ENCODE results near the gene GPATCH2L. TPM values are rescaled to one million over a fixed set of nuclear protein-coding genes. Genes with fewer than 3 reads are reported as not detected.

Gene GPATCH2L
- total RNA-seq, 3 donors from 2014 or later, result 45.6 to 74.6 (median 61.6) TPM

DNA sequence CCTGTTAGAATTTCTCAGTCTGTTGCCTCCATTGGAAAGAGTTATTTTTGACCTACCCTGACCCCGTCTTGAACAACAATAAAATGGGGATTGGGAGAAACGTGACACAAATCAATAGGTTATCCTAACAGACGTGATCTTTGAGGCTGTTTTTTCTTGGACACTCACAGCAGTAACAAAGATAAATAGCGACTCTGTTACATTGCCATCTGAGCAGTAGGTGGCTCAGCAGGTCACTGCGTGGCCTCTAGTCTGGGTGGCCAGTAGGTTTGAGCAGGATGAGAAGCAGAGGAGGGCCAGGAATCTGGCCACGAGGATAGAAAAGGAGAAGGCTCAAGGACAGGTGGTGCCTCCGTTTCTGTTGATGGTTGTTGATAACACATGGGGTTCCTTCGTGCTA lies 101.4 kb downstream of the GPATCH2L start:
- Histone ChIP-seq H3K9me3 (no peaks in the 10 kb centered on the region), H3K27ac (no peak overlapping the region), H3K4me1 (no peaks in the 10 kb centered on the region), H3K27me3 (no peaks in the 10 kb centered on the region), H3K36me3 (no peaks in the 10 kb centered on the region), H3K4me3 (no peak overlapping the region)
- TF ChIP-seq POLR2AphosphoS5 (IDR thresholded peaks at IDR 0.05) (no peak), POLR2A (IDR thresholded peaks at IDR 0.05) (no peak)
- TF ChIP-seq, protein P1, sequence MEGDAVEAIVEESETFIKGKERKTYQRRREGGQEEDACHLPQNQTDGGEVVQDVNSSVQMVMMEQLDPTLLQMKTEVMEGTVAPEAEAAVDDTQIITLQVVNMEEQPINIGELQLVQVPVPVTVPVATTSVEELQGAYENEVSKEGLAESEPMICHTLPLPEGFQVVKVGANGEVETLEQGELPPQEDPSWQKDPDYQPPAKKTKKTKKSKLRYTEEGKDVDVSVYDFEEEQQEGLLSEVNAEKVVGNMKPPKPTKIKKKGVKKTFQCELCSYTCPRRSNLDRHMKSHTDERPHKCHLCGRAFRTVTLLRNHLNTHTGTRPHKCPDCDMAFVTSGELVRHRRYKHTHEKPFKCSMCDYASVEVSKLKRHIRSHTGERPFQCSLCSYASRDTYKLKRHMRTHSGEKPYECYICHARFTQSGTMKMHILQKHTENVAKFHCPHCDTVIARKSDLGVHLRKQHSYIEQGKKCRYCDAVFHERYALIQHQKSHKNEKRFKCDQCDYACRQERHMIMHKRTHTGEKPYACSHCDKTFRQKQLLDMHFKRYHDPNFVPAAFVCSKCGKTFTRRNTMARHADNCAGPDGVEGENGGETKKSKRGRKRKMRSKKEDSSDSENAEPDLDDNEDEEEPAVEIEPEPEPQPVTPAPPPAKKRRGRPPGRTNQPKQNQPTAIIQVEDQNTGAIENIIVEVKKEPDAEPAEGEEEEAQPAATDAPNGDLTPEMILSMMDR (IDR thresholded peaks at IDR 0.05), result no peak
- intact Hi-C loops (cut with DNase I; ENCODE audit: low total_unique reads), result no loop called here
- no peak for DNase-seq (ENCODE audit: low spot score in 2 of 2)

DNA sequence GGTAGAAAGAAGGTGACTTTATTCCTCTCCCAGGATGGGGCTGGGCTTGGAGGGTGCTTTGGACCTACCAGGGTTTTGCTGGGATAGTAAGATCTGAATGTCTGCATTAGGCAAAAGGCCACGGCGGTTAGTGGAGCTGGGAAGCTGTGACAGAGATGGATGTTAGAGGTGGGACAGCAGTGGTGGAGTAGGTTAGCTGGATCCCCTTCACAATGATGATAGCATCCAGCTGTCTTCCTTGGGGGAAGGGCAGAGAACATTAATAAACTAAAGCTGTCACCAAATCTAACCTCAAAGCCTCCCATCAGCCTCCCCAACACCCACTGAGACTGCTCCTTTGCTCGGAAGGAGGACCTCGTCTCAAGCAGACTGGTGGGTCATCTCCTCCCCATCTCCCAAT lies 104.8 kb downstream of the GPATCH2L start:
- Histone ChIP-seq H3K27ac (no peak overlapping the region), H3K36me3 (no peaks in the 10 kb centered on the region), H3K4me1 (no peaks in the 10 kb centered on the region), H3K9me3 (no peaks in the 10 kb centered on the region), H3K4me3 (no peak overlapping the region), H3K27me3 (no peaks in the 10 kb centered on the region)
- intact Hi-C loops (cut with DNase I; ENCODE audit: low total_unique reads), result no loop called here
- no peak for TF ChIP-seq POLR2A (IDR thresholded peaks at IDR 0.05)
- TF ChIP-seq, protein P1 (IDR thresholded peaks at IDR 0.05), result no peak
- TF ChIP-seq POLR2AphosphoS5 (IDR thresholded peaks at IDR 0.05), result no peak
- DNase-seq (ENCODE audit: low spot score in 2 of 2), result no peak

DNA sequence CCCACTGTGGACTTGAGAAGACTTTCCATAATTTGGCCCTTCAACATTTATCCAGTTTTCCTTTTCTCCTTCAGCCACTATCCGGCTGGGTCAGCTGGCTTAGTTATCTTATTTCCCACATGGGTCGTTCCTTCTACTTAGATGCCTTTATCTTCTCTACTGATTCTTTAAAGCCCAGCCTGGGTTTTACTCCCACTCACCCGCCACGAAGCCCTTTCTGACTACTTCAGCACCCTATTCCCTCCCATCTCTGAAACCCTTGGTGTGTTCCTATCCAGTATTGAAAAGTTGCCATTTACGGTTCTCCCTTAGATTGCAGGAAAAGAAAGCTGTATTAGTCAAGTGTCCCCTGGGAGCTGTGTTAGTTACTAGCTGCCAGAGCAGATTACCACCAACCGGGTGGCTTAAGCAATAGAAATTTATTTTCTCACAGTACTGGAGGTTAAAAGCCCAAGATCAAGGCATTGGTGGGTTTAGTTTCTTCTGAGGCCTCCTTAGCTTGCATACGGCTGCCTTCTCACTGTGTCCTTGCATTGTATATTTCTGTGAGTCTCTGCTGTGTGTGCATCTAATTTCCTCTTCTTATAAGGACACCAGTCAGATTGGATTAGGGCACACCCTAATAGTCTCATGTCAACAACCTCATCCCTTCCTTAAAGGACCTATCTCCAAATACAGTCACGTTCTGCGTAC lies 105.5 kb downstream of the GPATCH2L start:
- Histone ChIP-seq H3K27me3 (no peaks in the 10 kb centered on the region), H3K9me3 (no peaks in the 10 kb centered on the region), H3K36me3 (no peaks in the 10 kb centered on the region), H3K4me3 (no peak overlapping the region), H3K27ac (no peak overlapping the region), H3K4me1 (no peaks in the 10 kb centered on the region)
- TF ChIP-seq POLR2A (IDR thresholded peaks at IDR 0.05) (no peak), POLR2AphosphoS5 (IDR thresholded peaks at IDR 0.05) (no peak)
- TF ChIP-seq, protein P1 (IDR thresholded peaks at IDR 0.05), result no peak
- DNase-seq (ENCODE audit: low spot score in 2 of 2), result no peak
- intact Hi-C loops (cut with DNase I; ENCODE audit: low total_unique reads), result no loop called here

DNA sequence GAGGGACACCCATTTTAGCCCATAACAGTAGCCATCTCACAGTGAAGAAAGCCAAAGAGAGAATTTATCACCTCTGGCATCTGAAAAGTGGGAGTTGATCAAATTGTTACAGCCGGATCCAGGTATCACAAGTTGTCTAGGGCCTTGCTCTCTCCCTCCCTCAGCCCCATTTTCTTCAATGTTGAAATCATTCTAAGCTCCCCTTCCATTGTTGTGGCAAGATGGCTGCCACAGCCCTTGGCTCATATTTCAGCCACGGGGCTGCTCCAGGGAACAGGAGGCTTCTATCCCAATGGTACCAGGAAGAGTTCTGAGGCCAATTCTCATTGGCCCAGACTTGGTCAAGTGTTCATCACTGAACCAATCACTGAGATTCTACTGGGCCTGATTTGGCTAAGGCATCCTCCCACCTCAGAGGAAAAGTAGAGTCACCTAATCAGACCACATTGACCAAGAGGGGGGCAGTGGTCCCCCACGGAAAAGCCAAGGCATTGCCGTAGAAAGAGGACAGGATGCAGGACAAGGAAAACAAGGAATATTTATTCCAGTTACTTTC lies 106.2 kb downstream of the GPATCH2L start:
- no peaks in the 10 kb centered on the region for H3K4me1 ChIP-seq
- TF ChIP-seq POLR2A (IDR thresholded peaks at IDR 0.05), result no peak
- TF ChIP-seq, protein P1 (IDR thresholded peaks at IDR 0.05), result no peak
- TF ChIP-seq POLR2AphosphoS5 (IDR thresholded peaks at IDR 0.05), result no peak
- intact Hi-C loops (cut with DNase I; ENCODE audit: low total_unique reads), result no loop called here
- no peaks in the 10 kb centered on the region for H3K27me3 ChIP-seq
- no peak for DNase-seq (ENCODE audit: low spot score in 2 of 2)
- no peaks in the 10 kb centered on the region for H3K9me3 ChIP-seq
- H3K4me3 ChIP-seq, result no peak overlapping the region
- no peak overlapping the region for H3K27ac ChIP-seq
- no peaks in the 10 kb centered on the region for H3K36me3 ChIP-seq

GRCh38 chr14:76259029-76259735 lies 107.5 kb downstream of the GPATCH2L start:
- TF ChIP-seq POLR2AphosphoS5 (IDR thresholded peaks at IDR 0.05) (no peak), POLR2A (IDR thresholded peaks at IDR 0.05) (no peak)
- TF ChIP-seq, protein P1 (IDR thresholded peaks at IDR 0.05), result no peak
- no peaks in the 10 kb centered on the region for H3K36me3 ChIP-seq

More at GRCh38 chr14:76259029-76259735, 107.5 kb downstream of the GPATCH2L start:
- H3K4me3 ChIP-seq, result no peak overlapping the region
- no peaks in the 10 kb centered on the region for H3K27me3 ChIP-seq
- intact Hi-C loops (cut with DNase I; ENCODE audit: low total_unique reads), result no loop called here
- H3K27ac ChIP-seq, result no peak overlapping the region
- H3K4me1 ChIP-seq, result no peaks in the 10 kb centered on the region
- DNase-seq (ENCODE audit: low spot score in 2 of 2), result no peak
- no peaks in the 10 kb centered on the region for H3K9me3 ChIP-seq
